ENCODE data around the gene CCDC142. TPM values are rescaled to one million over a fixed set of nuclear protein-coding genes. Genes with fewer than 3 reads are reported as not detected.
A peak's percentile ranks its signal among the peaks of the same experiment; 100 is the strongest.

Gene CCDC142
- total RNA-seq, 1 experiment from 2014 or later = 20.4 TPM

GRCh38 chr2:74481961-74482800 is 617 bp downstream of the CCDC142 start:
- peaks cover 15% of the 10 kb centered on the region for H3K36me3 ChIP-seq (ENCODE audit: insufficient read depth, low read length, poor library complexity, severe bottlenecking)
- CTCF ChIA-PET = interaction anchor here (0.8 to 1.2 kb wide), 4 partner anchors 10 to 50 kb away, joined by 4 to 5 read pairs (median 5); partner anchors contain the start of genes INO80B and MRPL53
- no peaks in the 10 kb centered on the region for H3K27me3 ChIP-seq (replicated peaks; ENCODE audit: insufficient read depth, low read depth, low read length, poor library complexity)
- TSS peak; percentile 37 for BruUV-seq (replicated peaks)
- intact Hi-C loops (cut with micrococcal nuclease; ENCODE audit: unreplicated experiment) = loop anchor here (2.0 kb wide), 1 partner anchor 47 kb away; the partner anchor contains the start of genes AUP1 and HTRA2
- peak overlapping the region; percentile 84 for H3K27ac ChIP-seq (ENCODE audit: low read depth, low read length, poor library complexity, severe bottlenecking)
- H3K4me3 ChIP-seq (ENCODE audit: low read depth, low read length, poor library complexity, severe bottlenecking) = peak overlapping the region; percentile 84
- TF ChIP-seq EZH2 (IDR thresholded peaks at IDR 0.05; ENCODE audit: borderline replicate concordance, low read depth, low read length, poor library complexity, severe bottlenecking) = no peak
- no peak for TF ChIP-seq CTCF (conservative IDR thresholded peaks at IDR 0.05; ENCODE audit: low read depth, low read length)
- no peak for DNase-seq (ENCODE audit: low spot score)
- peaks cover 18% of the 10 kb centered on the region for H3K4me1 ChIP-seq (ENCODE audit: insufficient read depth, low read length, poor library complexity, severe bottlenecking)
- no peaks in the 10 kb centered on the region for H3K9me3 ChIP-seq (ENCODE audit: low read depth, low read length, poor library complexity, severe bottlenecking)
- POLR2A ChIA-PET (ENCODE audit: low non-redundant PET) = interaction anchor here (1.0 kb wide), 1 partner anchor 25 kb away, joined by 4 read pairs; no protein-coding TSS in a partner anchor

GRCh38 chr2:74481431-74481830 is 1.4 kb downstream of the CCDC142 start:
- ChIA-PET POLR2A (ENCODE audit: low non-redundant PET) (no interaction called here), CTCF (no interaction called here)
- no TSS peak for BruUV-seq (replicated peaks)
- Histone ChIP-seq H3K9me3 (ENCODE audit: low read depth, low read length, poor library complexity, severe bottlenecking) (no peaks in the 10 kb centered on the region), H3K27ac (ENCODE audit: low read depth, low read length, poor library complexity, severe bottlenecking) (no peak overlapping the region), H3K36me3 (ENCODE audit: insufficient read depth, low read length, poor library complexity, severe bottlenecking) (peaks cover 15% of the 10 kb centered on the region), H3K27me3 (replicated peaks; ENCODE audit: insufficient read depth, low read depth, low read length, poor library complexity) (no peaks in the 10 kb centered on the region), H3K4me3 (ENCODE audit: low read depth, low read length, poor library complexity, severe bottlenecking) (peak overlapping the region; percentile 84), H3K4me1 (ENCODE audit: insufficient read depth, low read length, poor library complexity, severe bottlenecking) (peaks cover 18% of the 10 kb centered on the region)
- TF ChIP-seq CTCF (conservative IDR thresholded peaks at IDR 0.05; ENCODE audit: low read depth, low read length) = no peak
- no peak for TF ChIP-seq EZH2 (IDR thresholded peaks at IDR 0.05; ENCODE audit: borderline replicate concordance, low read depth, low read length, poor library complexity, severe bottlenecking)
- DNase-seq (ENCODE audit: low spot score) = no peak
- intact Hi-C loops (cut with micrococcal nuclease; ENCODE audit: unreplicated experiment) = no loop called here

- DNase-seq (ENCODE audit: low spot score) = no peak
- no TSS peak for BruUV-seq (replicated peaks)
- Histone ChIP-seq H3K36me3 (ENCODE audit: insufficient read depth, low read length, poor library complexity, severe bottlenecking) (peaks cover 15% of the 10 kb centered on the region), H3K27me3 (replicated peaks; ENCODE audit: insufficient read depth, low read depth, low read length, poor library complexity) (no peaks in the 10 kb centered on the region), H3K4me3 (ENCODE audit: low read depth, low read length, poor library complexity, severe bottlenecking) (no peak overlapping the region), H3K9me3 (ENCODE audit: low read depth, low read length, poor library complexity, severe bottlenecking) (no peaks in the 10 kb centered on the region), H3K4me1 (ENCODE audit: insufficient read depth, low read length, poor library complexity, severe bottlenecking) (peaks cover 7% of the 10 kb centered on the region), H3K27ac (ENCODE audit: low read depth, low read length, poor library complexity, severe bottlenecking) (no peak overlapping the region)
- TF ChIP-seq CTCF (conservative IDR thresholded peaks at IDR 0.05; ENCODE audit: low read depth, low read length) (peak; percentile 40), EZH2 (IDR thresholded peaks at IDR 0.05; ENCODE audit: borderline replicate concordance, low read depth, low read length, poor library complexity, severe bottlenecking) (no peak)
- intact Hi-C loops (cut with micrococcal nuclease; ENCODE audit: unreplicated experiment) = no loop called here
- CTCF ChIA-PET = interaction anchor here (0.8 kb wide), 1 partner anchor 578 kb away, joined by 3 read pairs; no protein-coding TSS in a partner anchor
- POLR2A ChIA-PET (ENCODE audit: low non-redundant PET) = interaction anchor here (0.6 kb wide), 1 partner anchor 17 kb away, joined by 4 read pairs; no protein-coding TSS in a partner anchor
Measured at GRCh38 chr2:74474899-74475298, 7.9 kb downstream of the CCDC142 start.
